Inflammatory macrophage (primary cell): ENCODE results near the gene ARHGDIA.

Experiments
- DNase-seq, 2 donors: peaks; one replicate each; pipeline ENCODE4 v3.0.0-alpha.2; 2020 to 2022

The ARHGDIA gene

GRCh38 chr17:81888105-81888987 is 17.2 kb upstream of the ARHGDIA start:
- DNase-seq: no peak

- peak in 1 of 2 donors; percentile 29 for DNase-seq
Observed at GRCh38 chr17:81885869-81886548, 14.9 kb upstream of the ARHGDIA start.

- no peak for DNase-seq
Observed at GRCh38 chr17:81885454-81885853, 14.3 kb upstream of the ARHGDIA start.

DNA sequence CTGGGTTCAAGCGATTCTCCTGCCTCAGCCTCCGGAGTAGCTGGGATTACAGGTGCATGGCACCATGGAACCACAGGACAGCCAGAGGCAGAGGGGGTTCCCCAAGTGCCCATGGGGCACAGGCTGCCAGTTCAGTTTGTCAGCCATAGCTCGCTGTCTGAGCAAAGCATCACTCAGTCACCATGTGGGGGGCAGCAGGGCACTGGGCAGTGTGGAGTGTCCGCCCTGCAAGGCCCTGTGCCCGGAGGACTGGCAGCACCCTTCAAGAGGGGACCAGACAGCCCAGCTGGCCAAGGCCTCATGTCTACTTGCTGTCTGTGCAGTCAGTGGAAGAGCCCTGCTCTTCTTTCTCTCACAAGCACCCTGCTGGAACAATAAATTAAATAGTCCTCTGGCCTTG is 13.8 kb upstream of the ARHGDIA start:
- DNase-seq: no peak

- DNase-seq: no peak
Observed at GRCh38 chr17:81884520-81884919, 13.4 kb upstream of the ARHGDIA start.

DNA sequence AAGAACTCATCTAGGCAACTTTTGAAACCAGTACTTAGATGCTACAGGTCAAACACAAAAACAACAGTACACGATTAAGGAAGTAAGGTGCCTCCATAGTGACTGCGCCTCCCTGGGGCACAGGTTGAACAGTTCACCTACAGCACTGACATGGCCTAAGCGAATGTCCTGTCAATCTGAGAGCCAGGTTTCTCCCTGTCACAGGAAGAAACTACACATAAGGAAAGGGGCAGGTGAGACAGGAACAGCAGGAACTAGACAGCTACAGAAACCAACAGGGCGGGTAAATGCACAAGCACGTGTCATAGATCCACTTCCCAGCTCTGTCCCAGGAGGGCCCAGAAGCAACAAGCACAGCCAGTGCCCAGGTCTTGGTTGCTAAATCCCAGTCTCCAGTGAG is 8.0 kb upstream of the ARHGDIA start:
- no peak for DNase-seq

DNA sequence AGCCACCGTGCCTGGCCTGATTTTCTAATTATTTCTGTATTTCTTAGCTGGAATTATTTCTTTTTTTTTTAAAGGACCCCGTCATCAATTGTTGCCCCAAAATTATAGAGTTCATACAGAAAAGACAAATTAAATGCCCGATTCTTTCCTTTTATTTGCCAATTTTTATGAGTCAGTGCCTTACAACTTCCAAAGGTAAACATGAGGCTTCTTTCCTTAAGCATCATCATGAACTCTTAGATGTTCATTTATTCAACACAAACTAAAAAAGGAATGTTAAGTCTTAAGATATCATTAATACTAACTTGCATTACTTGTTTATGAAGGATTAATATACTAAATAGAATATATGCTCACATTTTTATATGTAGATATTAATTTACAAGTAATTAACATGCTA is 7.2 kb upstream of the ARHGDIA start:
- no peak for DNase-seq

DNA sequence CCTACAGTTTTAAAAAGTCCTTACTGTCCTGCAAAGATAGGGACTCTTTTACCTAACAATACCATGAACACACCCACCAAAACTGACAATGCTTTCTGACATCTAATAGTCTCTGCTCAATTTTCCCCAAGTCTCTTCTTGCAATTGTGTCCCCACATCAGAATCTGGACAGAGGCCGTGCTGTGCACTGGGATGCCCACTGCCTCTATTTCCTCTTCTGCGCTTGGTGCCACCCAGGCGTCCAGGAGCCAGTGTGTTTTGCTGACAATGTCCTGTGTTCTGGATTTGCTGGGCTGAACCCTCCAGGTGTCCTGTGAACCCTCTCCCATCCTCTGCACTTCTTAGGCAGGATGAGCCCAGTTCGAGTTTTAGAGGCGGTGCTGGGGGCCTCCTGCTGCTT is 6.4 kb upstream of the ARHGDIA start:
- no peak for DNase-seq

DNA sequence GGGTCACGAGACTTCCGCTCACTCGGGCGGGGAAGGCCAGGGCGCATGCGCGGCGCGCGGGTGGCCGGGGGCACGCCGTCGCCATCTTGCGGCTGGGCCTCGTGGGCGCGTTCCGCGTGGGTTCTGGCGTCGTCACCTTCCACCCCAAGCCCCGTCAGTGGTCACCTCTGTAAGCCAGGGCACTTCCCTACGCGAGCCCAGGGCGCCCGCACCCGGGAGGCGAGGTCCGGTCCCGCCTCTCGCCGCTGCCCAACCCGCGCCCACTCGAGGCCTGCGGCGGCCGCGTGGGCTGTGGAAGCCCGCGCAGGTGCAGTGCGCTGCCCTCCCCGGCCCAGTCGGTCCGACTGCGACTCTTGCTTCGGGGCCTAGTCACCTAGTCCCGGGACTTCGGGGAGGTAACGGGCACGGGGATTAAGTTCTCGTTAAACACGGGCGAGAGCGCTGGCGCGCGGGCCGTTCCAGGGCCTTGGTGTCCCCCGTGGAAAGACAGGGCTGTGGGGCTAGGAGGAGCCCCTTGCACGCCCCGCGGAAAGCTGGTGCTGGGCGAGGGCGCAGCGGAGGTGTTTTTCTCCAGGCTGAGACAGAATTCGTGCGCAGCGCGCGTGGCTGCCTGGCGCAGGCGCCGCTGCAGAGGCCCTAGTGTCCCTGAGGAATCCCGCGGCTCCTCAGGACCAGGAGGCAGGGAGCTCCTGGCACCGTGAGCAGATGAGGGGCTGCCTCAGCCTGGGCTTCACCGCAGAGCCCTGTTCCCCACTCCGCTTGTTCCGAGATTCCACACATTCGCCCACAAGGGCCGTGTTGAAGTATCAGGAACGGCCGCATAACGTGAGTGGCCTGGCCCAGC is 472 bp upstream of the ARHGDIA start:
- DNase-seq: peak; percentile 95 to 97

DNA sequence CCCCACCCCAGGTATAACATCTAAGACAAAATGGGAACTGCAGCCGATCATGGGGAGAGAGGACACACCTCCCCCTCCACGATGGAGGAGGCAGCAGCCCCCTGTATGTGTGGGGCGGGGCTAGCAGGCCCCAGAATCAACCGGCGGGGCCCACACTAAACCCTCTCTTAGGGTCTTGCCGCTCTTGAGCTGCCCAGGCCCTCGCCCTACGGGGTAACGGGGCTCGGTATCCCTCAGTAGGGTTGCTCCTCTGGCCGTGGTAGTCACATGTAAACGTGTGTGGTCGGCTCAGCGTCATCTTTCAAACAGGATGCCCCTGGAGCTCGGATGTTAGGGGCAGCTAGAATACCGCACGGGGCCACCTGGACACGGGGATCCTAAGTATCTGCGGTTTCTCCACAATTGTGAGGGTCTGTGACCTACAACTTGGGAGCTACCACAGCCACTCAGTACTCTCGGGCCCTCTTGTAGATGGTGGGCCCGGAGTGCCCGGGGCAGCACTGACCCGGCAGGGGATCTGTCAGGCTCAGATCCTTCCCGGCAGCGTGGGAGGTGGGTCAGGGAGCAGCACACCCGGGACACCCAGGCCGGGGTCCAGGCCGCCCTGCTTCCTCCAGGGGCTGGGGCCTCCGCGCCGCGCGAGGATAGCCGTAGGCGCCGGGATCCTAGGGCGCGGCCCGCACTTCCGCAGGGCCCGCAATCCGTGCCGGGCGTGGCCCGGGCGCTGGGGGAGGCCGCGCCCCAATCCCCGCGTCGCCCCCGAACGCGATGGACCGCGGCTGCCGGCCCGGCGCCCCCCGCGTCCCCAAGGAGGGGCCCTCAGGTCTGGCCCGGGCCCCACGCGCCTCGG is 781 bp downstream of the ARHGDIA start:
- peak; percentile 54 to 72 for DNase-seq

GRCh38 chr17:81869221-81870130 is 1.7 kb downstream of the ARHGDIA start:
- DNase-seq: peak in 1 of 2 donors; percentile 11

DNA sequence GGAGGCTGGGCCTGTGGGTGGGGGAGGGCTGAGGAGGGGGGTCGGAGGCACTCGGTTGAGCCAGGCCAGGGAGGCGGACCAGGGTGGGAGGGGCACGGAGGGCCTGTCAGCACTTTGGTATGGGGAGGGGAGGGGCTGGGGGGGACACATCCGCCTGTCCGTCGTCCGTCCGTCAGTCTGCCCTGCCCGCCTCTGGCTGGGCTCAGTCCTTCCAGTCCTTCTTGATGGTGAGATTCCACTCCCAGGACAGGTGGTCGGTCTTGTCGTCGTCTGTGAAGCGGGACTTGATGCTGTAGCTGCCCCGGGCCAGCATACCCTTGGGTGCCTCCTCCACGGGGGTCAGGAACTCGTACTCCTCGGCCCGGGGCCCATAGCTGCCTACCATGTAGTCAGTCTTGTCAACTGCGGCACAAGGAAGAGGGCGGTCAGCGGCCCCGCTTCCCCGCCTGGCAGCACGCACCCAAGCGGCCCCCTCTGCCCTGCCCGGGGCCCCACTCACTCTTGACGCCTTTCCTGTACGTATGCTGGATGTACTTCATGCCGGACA is 2.4 kb downstream of the ARHGDIA start:
- DNase-seq: no peak

GRCh38 chr17:81867991-81868673 is 3.0 kb downstream of the ARHGDIA start:
- DNase-seq: no peak

- peak in 1 of 2 donors; percentile 14 for DNase-seq
Observed at GRCh38 chr17:81867170-81867990, 3.8 kb downstream of the ARHGDIA start.

DNA sequence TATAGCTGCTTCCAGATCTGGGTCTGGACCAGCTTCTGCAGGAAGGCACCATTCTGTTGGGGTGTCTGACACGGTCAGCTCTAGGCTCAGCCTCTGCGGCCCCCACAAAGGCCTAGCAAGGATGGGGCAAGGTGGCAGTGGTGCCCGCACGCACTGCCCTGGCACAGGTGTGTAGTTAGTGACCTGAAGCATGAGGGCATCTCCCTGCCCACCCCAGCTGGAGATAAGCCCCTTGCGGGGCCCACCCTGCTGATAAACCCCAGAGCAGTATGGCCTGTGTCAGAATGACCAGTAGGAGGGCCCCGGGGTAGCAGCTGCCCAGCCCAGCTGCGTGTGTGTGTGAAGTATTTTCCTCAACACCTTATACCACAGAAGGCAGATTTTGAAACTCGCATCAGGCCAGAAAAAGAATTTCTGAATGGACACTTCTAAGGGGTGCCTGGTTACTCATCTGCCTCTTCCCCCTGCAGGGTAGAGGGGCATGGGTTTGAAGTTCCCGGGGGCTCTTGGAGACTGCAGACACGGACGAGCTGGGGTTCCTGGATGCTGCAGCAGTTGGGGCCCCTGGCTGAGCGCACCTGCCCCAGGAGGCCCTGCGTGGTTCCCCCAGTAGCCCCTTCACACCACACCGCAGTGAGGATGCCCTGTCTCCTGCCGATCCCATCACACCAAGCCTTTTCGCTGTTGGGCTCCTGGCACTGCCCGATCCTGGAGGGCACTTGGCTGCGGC is 4.5 kb downstream of the ARHGDIA start:
- DNase-seq: peak in 1 of 2 donors; percentile 8

- no peak for DNase-seq
Observed at GRCh38 chr17:81865733-81866439, 5.3 kb downstream of the ARHGDIA start.

GRCh38 chr17:81865358-81865732 is 5.8 kb downstream of the ARHGDIA start:
- no peak for DNase-seq
